Fibroblast of mammary gland (primary cell): ENCODE measurements around the gene LEMD2.
A peak's percentile ranks its signal among the peaks of the same experiment; 100 is the strongest.

ENCODE experiments used
- DNase-seq: peaks from one replicate; pipeline ENCODE4 v3.0.0-alpha.2; 2010; ENCODE audit warnings: low read depth
- H3K4me3 ChIP-seq: 2 replicates; pipeline ENCODE4 v1.5.1; 2011; ENCODE audit warnings: low read depth, mild to moderate bottlenecking, low read length, moderate library complexity; ENCODE audit not compliant: control insufficient read depth
- TF ChIP-seq, protein P1 (sequence below): conservative IDR thresholded peaks from 2 replicates; pipeline ENCODE4 v1.5.1; 2011; ENCODE audit warnings: low read depth, low read length, inconsistent platforms; ENCODE audit not compliant: control insufficient read depth, insufficient read depth

The LEMD2 gene

DNA sequence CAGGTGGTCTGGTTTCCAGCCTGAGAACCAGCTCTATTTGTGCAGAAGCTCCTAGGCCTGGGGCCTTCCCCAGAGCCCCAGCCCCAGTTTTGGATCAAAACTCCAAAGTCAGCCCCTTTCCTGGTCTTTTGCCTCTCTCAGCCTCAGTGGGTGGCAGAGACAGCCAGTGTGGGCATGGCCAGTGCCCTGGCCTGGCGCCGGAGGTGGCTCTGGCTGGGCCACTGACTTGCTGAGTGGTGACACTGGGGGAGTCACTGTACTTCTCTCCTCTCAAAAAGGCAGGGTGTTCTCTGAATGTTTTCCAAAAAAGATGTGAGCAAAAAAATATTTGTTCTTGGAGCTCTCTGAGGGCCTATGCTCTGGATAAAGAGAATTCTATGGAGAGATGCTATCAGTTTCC, 34.9 kb upstream of the LEMD2 start:
- DNase-seq = no peak
- no peak overlapping the region for H3K4me3 ChIP-seq
- TF ChIP-seq, protein P1, sequence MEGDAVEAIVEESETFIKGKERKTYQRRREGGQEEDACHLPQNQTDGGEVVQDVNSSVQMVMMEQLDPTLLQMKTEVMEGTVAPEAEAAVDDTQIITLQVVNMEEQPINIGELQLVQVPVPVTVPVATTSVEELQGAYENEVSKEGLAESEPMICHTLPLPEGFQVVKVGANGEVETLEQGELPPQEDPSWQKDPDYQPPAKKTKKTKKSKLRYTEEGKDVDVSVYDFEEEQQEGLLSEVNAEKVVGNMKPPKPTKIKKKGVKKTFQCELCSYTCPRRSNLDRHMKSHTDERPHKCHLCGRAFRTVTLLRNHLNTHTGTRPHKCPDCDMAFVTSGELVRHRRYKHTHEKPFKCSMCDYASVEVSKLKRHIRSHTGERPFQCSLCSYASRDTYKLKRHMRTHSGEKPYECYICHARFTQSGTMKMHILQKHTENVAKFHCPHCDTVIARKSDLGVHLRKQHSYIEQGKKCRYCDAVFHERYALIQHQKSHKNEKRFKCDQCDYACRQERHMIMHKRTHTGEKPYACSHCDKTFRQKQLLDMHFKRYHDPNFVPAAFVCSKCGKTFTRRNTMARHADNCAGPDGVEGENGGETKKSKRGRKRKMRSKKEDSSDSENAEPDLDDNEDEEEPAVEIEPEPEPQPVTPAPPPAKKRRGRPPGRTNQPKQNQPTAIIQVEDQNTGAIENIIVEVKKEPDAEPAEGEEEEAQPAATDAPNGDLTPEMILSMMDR = no peak

DNA sequence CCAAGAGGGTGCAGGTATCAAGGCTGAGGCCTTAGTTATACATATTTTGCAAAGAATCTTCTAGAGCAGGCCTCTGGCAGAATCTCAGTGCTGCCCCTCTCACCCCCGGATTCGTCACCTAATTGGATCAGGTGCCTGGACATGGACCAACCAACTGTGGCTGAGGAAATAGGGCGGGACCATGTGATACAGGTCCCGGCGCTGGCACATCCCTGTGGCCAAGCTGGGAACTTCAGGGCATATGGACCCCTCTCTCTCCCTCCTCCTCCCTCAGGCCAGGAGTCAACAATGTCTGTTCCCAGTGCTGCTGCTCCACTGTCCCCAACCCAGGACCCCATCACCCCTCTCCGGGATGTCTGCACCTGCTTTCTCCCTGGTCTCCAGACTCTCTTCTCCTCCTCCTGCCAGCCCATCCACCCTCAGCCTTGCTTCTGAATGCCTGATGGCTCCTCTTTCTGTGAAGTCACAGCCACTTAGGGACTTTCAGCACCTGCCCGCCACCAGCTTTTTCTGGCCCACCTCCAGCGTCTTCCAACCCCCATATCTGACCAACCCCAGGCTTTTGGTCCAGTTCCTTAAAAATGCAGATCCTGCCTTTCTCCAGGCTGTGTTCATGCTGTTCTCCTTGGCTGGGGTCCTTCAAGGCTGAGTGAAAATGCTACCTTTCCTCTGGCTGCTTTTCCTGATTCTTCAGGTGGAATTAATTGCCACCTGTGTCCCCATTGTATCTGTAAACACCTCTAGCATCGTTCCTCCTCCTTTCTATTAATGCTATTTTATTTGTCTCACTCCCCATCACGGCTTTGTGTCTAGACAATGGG, 33.9 kb upstream of the LEMD2 start:
- TF ChIP-seq, protein P1 = peak; percentile 20
- peak; percentile 38 for DNase-seq
- no peak overlapping the region for H3K4me3 ChIP-seq

DNA sequence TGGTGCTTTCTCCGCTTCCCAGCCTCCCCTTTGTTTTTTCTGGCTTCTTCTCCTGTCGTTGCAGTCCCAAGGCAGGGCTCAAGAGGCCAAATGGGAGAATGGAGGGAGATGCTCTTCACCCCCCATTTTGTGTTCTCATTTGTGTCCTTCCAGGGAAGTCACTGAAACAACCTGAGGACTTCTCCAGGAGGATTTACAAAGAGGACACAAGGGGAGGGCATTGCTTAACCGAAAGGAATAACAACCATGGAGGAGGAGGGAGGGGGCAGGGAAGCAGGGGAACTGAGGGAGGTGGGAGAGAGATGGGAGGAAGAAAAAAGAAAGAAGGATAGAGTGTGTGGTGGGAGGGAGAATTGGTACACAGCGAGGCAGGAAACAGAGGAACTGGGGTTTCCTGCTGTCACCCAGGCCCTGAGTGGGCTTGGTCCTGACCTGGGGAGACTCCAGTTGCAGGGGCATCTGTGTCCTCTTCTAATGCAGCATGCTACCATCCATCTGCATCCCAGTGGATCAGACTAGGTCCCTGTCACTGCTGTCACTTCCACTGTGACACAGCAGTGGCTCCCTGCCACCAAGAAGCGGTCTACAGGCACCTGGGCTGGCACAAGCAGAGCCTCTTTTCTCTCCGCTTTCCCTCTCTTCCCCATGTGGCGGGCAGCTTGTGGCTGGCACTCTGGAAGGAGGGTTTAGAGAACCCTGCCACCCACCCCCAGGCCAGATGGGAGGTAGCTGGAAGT, 32.0 kb upstream of the LEMD2 start:
- no peak overlapping the region for H3K4me3 ChIP-seq
- TF ChIP-seq, protein P1 = no peak
- no peak for DNase-seq

DNA sequence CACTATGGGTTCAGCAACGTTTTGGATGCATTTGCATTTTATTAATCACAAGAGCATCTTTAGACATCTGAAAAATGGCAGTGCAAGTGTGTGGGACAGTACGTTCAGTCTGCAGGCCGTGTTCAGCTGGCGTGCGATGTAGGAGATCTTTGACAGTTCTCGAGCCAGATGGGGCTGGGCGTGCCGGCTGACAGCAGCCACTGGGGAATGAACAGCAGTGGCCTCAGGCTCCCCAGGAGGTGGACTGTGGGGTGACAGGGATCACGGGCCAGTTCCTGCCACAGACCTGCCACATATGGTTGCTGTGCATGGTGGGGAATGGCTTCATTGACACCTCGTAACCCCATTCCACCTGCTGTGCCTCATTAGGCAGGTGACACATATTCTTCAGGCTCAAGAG, 31.3 kb upstream of the LEMD2 start:
- no peak for DNase-seq
- TF ChIP-seq, protein P1 = no peak
- H3K4me3 ChIP-seq = no peak overlapping the region

DNA sequence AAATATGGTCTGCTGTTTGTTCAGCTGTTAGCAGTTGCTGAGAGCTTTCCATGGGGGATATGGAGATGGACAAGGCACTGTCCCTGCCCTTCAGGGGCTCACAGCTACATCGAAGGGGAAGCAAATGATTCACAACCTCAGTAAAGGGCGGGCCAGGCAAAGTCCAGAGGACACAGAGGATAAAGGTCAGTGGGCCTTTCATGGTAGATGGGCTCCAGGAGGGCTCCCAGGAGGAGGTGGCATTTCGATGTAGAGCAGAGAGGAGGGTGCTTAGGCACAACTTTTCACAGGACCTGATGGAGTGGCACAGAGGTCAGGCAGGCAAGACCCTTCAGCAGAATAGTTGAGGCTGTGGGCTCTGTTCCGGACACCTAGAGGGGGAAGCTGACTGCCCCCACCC, 30.1 kb upstream of the LEMD2 start:
- no peak for DNase-seq
- TF ChIP-seq, protein P1 = no peak
- no peak overlapping the region for H3K4me3 ChIP-seq

DNA sequence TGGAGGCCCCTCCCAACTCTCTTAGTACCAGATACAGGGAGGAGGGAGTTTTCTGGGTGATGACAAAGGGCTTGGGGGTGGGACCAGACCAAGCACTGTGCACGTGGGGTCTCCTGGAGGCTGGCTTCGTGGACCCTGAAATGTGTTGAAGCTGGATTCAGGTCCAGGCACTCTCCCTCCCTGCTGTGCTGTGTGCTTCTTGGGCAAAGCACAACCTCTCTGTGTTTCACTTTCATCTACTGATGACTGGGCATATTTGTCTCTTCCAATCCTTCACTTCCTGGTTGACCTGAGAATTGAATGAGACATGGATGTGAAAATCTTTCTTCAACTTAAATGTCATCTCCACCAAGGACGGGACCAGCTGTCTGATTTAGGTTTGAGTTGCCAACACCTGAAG, 29.4 kb upstream of the LEMD2 start:
- DNase-seq = no peak
- TF ChIP-seq, protein P1 = no peak
- no peak overlapping the region for H3K4me3 ChIP-seq

DNA sequence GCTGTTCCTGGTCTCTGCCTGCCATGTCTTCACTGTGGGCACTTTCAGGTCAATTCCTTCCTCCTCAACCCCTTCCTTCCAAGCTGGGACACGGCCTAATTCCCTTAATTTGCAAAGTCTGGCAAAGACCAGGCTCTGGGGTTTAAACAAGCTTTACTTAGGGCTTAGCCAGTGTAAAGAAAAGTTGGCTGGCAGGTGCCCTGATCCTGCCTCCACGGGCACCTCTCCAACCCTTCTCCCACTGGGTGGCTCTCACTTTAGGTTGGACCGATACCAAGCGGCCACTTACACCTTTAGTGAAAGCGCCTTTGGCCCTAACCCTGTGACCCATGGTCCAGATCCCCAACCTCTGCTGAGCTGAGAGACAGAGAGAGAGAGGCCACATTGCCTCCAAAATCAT, 28.6 kb upstream of the LEMD2 start:
- no peak for DNase-seq
- TF ChIP-seq, protein P1 = no peak

More for the DNA sequence above, 28.6 kb upstream of the LEMD2 start:
- H3K4me3 ChIP-seq = no peak overlapping the region
